Esophagus muscularis mucosa (tissue), 3 donors: ENCODE data around the gene LRRC4.

Experiments
- CTCF ChIP-seq, 3 experiments: fragments of 200-600 bp in 2 of 3; fragments of 450-650 bp in 1 of 3; sonication (generic) in 2 of 3; IDR thresholded peaks; one replicate each; pipeline ENCODE4 v1.5.1; 2017 to 2019; ENCODE audit warnings: antibody characterized with exemption in 3 of 3, mild to moderate bottlenecking in 2 of 3, moderate library complexity in 1 of 3
- POLR2A ChIP-seq: fragments of 450-650 bp; IDR thresholded peaks from one replicate; pipeline ENCODE4 v1.6.1; 2017; ENCODE audit warnings: antibody characterized with exemption, moderate library complexity, mild to moderate bottlenecking, low read depth

- TF ChIP-seq POLR2A (no peak), CTCF (IDR thresholded peaks at IDR 0.05) (no peak)
These were observed 5.8 kb upstream of the LRRC4 start for GRCh38 chr7:128037081-128037480.
